ENCODE data around the gene DOCK7.

Gene DOCK7

GRCh38 chr1:62493656-62494055 is 194.5 kb downstream of the DOCK7 start:
- TF ChIP-seq ZFX (IDR thresholded peaks at IDR 0.05), result no peak
- TF ChIP-seq CTCF (conservative IDR thresholded peaks at IDR 0.05), result no peak
- H3K27ac ChIP-seq, result no peak overlapping the region

- no peak overlapping the region for H3K27ac ChIP-seq
- TF ChIP-seq CTCF (conservative IDR thresholded peaks at IDR 0.05) (no peak), ZFX (IDR thresholded peaks at IDR 0.05) (no peak)
Measured at GRCh38 chr1:62492521-62492920, 195.7 kb downstream of the DOCK7 start.

GRCh38 chr1:62487956-62488355 is 200.2 kb downstream of the DOCK7 start:
- H3K27ac ChIP-seq, result no peak overlapping the region
- TF ChIP-seq CTCF (conservative IDR thresholded peaks at IDR 0.05) (no peak), ZFX (IDR thresholded peaks at IDR 0.05) (no peak)

- H3K27ac ChIP-seq, result no peak overlapping the region
- TF ChIP-seq ZFX (IDR thresholded peaks at IDR 0.05) (no peak), CTCF (conservative IDR thresholded peaks at IDR 0.05) (no peak)
Measured at GRCh38 chr1:62484824-62485468, 203.2 kb downstream of the DOCK7 start.

- H3K27ac ChIP-seq, result no peak overlapping the region
- no peak for TF ChIP-seq ZFX (IDR thresholded peaks at IDR 0.05)
- TF ChIP-seq CTCF (conservative IDR thresholded peaks at IDR 0.05), result no peak
Measured at GRCh38 chr1:62481681-62482080, 206.5 kb downstream of the DOCK7 start.

- TF ChIP-seq CTCF (conservative IDR thresholded peaks at IDR 0.05) (no peak), ZFX (IDR thresholded peaks at IDR 0.05) (no peak)
- no peak overlapping the region for H3K27ac ChIP-seq
Measured at GRCh38 chr1:62476525-62477219, 211.5 kb downstream of the DOCK7 start.

- TF ChIP-seq CTCF (conservative IDR thresholded peaks at IDR 0.05) (no peak), ZFX (IDR thresholded peaks at IDR 0.05) (no peak)
- no peak overlapping the region for H3K27ac ChIP-seq
Measured at GRCh38 chr1:62467092-62467491, 221.1 kb downstream of the DOCK7 start.
